Mucosa of descending colon (tissue), 3 donors: ENCODE results near the gene GRB14. TPM values are rescaled to one million over a fixed set of nuclear protein-coding genes. Genes with fewer than 3 reads are reported as not detected.

Source experiments
- ATAC-seq: fragments of 200-7000 bp; cut with Tn5 transposase; one replicate; pipeline ENCODE4 v1.9.1; 2020; ENCODE audit warnings: mild to moderate bottlenecking, moderate library complexity
- DNase-seq, 3 donors: peaks; one replicate each; pipeline ENCODE4 v3.0.0-alpha.2; 2020
- H3K36me3 ChIP-seq: fragments of 200-600 bp; one replicate; pipeline ENCODE4 v1.8.0; 2021; ENCODE audit warnings: low read depth, mild to moderate bottlenecking
- H3K4me1 ChIP-seq: fragments of 200-600 bp; one replicate; pipeline ENCODE4 v1.8.0; 2021; ENCODE audit warnings: low read depth, mild to moderate bottlenecking
- H3K4me3 ChIP-seq: fragments of 200-600 bp; one replicate; pipeline ENCODE4 v1.8.0; 2021; ENCODE audit warnings: mild to moderate bottlenecking
- H3K9me3 ChIP-seq: fragments of 200-600 bp; one replicate; pipeline ENCODE4 v1.8.0; 2021; ENCODE audit warnings: mild to moderate bottlenecking
- intact Hi-C, 2 donors: fragments of 100-400 bp; cut with DNase I in 1 of 2; cut with micrococcal nuclease in 1 of 2; formaldehyde crosslinking; loops; one replicate each; pipeline versions ENCODE4 v1.11.0 to v1.11.1; 2022; cut with DNase I, micrococcal nuclease
- total RNA-seq, 3 donors: library from RNA; stranded (reverse); fragmentation: NEBNext Ultra II Directional in 2 of 3; extraction: Animal tissue kit (Norgen Biotek cat#: 25700) in 2 of 3; gene quantifications; one replicate each; pipeline versions ENCODE4 v1.2.1 to v1.2.4, GENCODE V29; 2021 to 2023
- TF ChIP-seq, protein P1 (sequence below): fragments of 200-600 bp; IDR thresholded peaks from one replicate; pipeline ENCODE4 v1.8.0; 2022; ENCODE audit warnings: antibody characterized with exemption, mild to moderate bottlenecking
- donor health status: DM: no; HTN: no; CAD: no; lungs with moderate emphysema.
- donor health status: DM: no; HTN: no; CAD: no.
- donor health status: DM: no; HTN: yes; CAD: no.

GRB14 gene
- total RNA-seq, 3 donors from 2014 or later, result 0.77 to 3.4 (median 1.5) TPM

DNA sequence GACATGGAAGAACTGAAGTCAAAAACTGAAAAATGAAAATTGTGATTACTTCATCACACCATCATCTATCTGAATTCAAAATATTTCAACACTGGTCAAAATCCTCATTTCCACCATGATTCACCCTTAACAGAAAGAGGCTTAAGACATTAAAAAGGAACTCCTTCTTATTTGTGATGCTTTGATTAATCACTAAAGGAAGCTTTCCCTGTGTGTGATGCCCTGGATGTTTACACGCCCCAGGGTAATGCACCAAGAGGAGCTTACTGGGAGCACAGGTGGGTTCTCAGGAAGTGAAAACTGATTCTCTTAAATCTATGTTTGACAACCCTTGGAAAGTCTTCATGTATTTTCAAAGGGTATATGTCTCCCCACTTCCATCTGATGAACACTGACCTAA is 11.5 kb downstream of the GRB14 start:
- Histone ChIP-seq H3K9me3 (no peaks in the 10 kb centered on the region), H3K36me3 (no peaks in the 10 kb centered on the region), H3K4me1 (no peaks in the 10 kb centered on the region), H3K4me3 (no peak overlapping the region)
- TF ChIP-seq, protein P1, sequence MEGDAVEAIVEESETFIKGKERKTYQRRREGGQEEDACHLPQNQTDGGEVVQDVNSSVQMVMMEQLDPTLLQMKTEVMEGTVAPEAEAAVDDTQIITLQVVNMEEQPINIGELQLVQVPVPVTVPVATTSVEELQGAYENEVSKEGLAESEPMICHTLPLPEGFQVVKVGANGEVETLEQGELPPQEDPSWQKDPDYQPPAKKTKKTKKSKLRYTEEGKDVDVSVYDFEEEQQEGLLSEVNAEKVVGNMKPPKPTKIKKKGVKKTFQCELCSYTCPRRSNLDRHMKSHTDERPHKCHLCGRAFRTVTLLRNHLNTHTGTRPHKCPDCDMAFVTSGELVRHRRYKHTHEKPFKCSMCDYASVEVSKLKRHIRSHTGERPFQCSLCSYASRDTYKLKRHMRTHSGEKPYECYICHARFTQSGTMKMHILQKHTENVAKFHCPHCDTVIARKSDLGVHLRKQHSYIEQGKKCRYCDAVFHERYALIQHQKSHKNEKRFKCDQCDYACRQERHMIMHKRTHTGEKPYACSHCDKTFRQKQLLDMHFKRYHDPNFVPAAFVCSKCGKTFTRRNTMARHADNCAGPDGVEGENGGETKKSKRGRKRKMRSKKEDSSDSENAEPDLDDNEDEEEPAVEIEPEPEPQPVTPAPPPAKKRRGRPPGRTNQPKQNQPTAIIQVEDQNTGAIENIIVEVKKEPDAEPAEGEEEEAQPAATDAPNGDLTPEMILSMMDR, result no peak
- DNase-seq, result no peak
- ATAC-seq, result no peak
- intact Hi-C loops, result no loop called here

DNA sequence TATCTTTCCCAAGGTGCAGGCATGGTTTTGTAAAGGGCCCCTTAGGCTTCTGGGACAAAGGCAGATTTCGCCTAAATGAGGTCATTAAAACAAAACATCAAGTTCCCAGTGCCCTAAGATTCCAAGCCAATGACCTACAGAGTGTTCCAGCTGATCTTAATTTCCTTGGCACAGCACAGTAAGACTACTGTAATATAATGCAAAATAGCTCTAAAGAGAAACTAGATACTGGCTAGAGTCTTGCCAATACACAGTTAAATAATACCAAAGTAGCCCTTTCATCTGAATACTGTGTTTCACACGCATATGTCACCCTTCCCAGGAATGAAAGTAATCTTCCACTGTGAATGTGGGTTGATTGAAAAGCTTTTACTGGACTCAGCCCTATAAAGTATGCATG is 14.7 kb downstream of the GRB14 start:
- Histone ChIP-seq H3K4me1 (no peaks in the 10 kb centered on the region), H3K36me3 (no peaks in the 10 kb centered on the region), H3K4me3 (no peak overlapping the region), H3K9me3 (no peaks in the 10 kb centered on the region)
- ATAC-seq (no peak), DNase-seq (no peak)
- TF ChIP-seq, protein P1, result no peak
- intact Hi-C loops, result no loop called here

DNA sequence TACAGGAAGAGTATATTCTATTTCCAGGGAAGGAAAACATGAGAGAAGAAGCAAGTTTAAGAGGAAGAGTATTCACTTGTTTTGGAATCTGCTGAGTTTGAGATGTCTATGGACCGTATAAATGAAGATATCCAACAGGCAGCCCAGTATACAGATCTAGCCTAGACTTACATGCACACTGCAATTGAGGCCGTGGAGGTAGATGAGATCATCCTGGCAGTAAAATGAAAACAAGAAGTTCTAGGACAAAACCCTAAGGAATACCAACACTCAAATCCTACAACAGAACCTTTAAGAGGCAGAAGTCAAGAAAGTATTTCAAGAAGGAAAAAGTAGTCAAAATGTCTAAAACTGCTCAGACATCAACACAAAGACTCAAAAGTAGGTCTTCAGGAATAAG is 16.0 kb downstream of the GRB14 start:
- Histone ChIP-seq H3K9me3 (no peaks in the 10 kb centered on the region), H3K4me3 (no peak overlapping the region), H3K36me3 (no peaks in the 10 kb centered on the region), H3K4me1 (no peaks in the 10 kb centered on the region)
- intact Hi-C loops, result no loop called here
- no peak for DNase-seq
- TF ChIP-seq, protein P1, result no peak
- no peak for ATAC-seq

DNA sequence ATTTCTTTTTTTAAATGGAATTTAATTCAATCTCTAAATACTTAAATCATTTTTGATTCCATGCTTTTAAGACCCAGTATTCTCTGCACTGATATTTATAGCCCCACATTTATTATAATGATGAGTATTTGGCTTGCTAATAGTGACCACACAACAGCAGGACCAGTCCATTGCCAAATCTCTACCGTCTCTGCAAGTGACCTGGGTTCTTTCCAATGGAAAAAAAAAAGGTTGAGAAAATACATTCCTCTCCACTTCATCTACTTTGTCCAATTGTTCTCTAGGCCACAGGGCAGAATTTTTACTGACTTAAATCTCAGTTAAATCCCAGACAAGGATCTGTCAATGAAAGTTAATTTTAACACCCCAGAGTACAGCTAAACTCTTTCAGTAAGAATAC is 20.5 kb downstream of the GRB14 start:
- no peak for DNase-seq

DNA sequence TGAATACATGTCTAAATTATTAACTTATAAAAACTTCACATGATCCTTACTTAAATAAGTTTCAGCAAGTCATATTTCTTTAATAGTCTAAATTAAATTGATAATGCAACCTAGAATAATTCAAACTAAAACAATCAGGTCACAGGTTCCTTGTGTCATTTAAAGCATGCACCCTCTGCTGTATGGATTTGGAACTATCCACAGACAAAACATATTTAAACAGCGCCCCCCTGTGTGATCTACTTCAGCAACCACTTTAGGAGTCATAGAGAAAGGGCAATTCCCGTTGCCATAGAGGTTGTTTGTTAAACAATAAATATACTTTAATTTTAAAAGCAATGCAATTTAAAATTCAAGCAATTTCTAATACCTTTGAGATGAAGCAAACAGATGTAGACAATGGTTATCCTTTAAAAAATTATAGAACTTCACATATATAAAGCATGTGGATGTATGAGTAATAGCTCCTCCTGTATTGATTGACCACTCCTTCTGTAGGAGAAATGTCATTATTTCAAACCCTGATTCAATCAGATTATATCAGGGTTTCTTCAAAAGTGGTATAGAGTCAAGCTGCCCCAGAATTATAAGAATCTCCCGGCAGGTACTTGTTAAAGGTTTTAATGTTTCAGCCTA is 21.2 kb downstream of the GRB14 start:
- ATAC-seq, result peak; percentile 86
- DNase-seq, result peak in 1 of 3 donors; percentile 81
- Histone ChIP-seq H3K4me3 (no peak overlapping the region), H3K36me3 (no peaks in the 10 kb centered on the region), H3K9me3 (no peaks in the 10 kb centered on the region), H3K4me1 (no peaks in the 10 kb centered on the region)
- intact Hi-C loops, result no loop called here
- TF ChIP-seq, protein P1, result peak; percentile 16

More for the DNA sequence above, 20.5 kb downstream of the GRB14 start:
- Histone ChIP-seq H3K9me3 (no peaks in the 10 kb centered on the region), H3K4me3 (no peak overlapping the region), H3K4me1 (no peaks in the 10 kb centered on the region), H3K36me3 (no peaks in the 10 kb centered on the region)
- TF ChIP-seq, protein P1, result no peak
- intact Hi-C loops, result no loop called here
- ATAC-seq, result no peak

DNA sequence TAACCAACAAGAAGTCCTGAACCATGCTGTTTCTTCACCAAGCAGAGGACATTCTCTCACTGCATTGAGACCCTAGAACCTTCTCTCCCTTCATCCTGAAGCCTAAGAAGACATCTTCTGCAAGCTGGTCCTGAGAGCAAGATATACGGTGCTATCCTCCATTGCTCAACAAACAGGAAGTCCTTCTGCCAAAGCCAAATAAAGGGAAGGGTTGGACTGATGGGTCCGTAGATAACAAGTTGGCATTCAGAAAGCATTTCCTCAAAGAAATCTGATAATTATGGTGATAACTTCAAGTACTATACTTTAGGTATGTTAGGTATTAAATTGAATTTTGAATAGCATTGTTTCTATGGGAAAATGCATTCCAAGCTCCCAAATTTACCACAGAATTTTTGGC is 23.3 kb downstream of the GRB14 start:
- Histone ChIP-seq H3K4me1 (no peaks in the 10 kb centered on the region), H3K4me3 (no peak overlapping the region), H3K36me3 (no peaks in the 10 kb centered on the region), H3K9me3 (no peaks in the 10 kb centered on the region)
- TF ChIP-seq, protein P1, result no peak
- intact Hi-C loops, result no loop called here
- DNase-seq (no peak), ATAC-seq (no peak)
